ENCODE measurements around the gene MAPK8. TPM values are rescaled to one million over a fixed set of nuclear protein-coding genes. Genes with fewer than 3 reads are reported as not detected.

MAPK8 gene
- polyA plus RNA-seq, 1 of the 3 experiments (the other 2 are of a cell fraction) = 26.4 TPM

DNA sequence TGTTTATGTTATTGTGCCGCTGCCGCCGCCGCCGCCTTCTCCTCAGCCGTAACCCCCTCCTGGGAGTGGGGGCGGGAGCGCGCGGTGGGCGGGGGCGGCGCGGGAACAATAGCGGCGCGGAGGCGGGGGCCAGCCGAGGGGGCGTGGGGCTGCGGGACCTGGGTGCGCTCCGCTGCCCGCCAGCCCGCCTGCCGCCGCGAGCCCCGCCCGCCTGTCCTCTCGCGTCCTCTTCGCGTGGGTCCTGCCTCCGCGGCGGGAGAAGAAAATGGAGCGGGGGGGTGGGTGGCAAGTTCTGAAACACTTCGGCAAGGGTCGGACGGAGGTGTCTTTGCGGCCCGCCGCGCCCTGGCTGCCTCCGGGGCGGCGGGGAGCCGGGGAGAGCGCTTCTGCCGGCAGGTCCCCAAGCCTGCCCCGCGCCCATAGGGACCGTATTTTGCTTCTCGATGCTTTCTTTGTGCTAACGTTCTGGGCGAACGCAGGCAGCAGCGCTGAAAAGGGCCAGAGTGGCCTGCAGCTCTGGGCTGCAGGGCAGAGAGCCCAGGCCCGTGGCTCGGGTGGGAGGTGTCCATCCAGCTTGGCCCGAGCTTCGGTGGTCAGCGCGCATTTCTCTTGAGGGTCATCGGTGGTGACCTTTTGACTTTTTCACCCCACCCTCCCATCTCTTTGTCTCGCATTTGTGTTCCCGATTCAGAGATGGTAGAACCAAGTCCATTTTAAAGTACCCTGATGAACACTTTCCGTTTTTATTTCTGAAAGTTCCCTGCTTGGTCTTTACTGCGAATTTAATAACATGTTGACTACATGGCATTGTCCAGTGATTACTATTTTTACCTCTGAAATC lies 613 bp downstream of the MAPK8 start:
- 2% methylated on average over 31 of the region's 70 CpGs for WGBS (ENCODE audit: low lambda C conversion rate)
- POLR2A ChIA-PET = no interaction called here
- TF ChIP-seq FOXM1 (IDR thresholded peaks at IDR 0.05; ENCODE audit: low read depth) (no peak), EZH2phosphoT487 (IDR thresholded peaks at IDR 0.05; ENCODE audit: borderline replicate concordance, low read depth) (no peak), SIN3A (IDR thresholded peaks at IDR 0.05; ENCODE audit: borderline replicate concordance, low read depth, low read length) (no peak), RAD21 (IDR thresholded peaks at IDR 0.05; ENCODE audit: low read length) (no peak), CHD2 (IDR thresholded peaks at IDR 0.05; ENCODE audit: low read length, partially characterized antibody) (no peak), JUND (IDR thresholded peaks at IDR 0.05) (no peak), TCF12 (IDR thresholded peaks at IDR 0.05) (no peak), MXI1 (IDR thresholded peaks at IDR 0.05; ENCODE audit: low read depth, low read length) (no peak), GABPA (IDR thresholded peaks at IDR 0.05; ENCODE audit: low read depth) (no peak), FOXJ3 (CRISPR knock-in tag; IDR thresholded peaks at IDR 0.05) (no peak), ELF1 (IDR thresholded peaks at IDR 0.05) (no peak), NRF1 (IDR thresholded peaks at IDR 0.05; ENCODE audit: low read depth, low read length) (no peak), RXRA (IDR thresholded peaks at IDR 0.05; ENCODE audit: borderline replicate concordance, low read depth) (no peak), TEAD4 (IDR thresholded peaks at IDR 0.05; ENCODE audit: borderline replicate concordance, insufficient read depth) (no peak)
- TF ChIP-seq, protein P1, sequence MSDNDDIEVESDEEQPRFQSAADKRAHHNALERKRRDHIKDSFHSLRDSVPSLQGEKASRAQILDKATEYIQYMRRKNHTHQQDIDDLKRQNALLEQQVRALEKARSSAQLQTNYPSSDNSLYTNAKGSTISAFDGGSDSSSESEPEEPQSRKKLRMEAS (IDR thresholded peaks at IDR 0.05; ENCODE audit: low read depth) = no peak
- TF ChIP-seq, protein P2, sequence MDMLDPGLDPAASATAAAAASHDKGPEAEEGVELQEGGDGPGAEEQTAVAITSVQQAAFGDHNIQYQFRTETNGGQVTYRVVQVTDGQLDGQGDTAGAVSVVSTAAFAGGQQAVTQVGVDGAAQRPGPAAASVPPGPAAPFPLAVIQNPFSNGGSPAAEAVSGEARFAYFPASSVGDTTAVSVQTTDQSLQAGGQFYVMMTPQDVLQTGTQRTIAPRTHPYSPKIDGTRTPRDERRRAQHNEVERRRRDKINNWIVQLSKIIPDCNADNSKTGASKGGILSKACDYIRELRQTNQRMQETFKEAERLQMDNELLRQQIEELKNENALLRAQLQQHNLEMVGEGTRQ (IDR thresholded peaks at IDR 0.05; ENCODE audit: borderline replicate concordance, low read depth, low read length) = no peak

DNA sequence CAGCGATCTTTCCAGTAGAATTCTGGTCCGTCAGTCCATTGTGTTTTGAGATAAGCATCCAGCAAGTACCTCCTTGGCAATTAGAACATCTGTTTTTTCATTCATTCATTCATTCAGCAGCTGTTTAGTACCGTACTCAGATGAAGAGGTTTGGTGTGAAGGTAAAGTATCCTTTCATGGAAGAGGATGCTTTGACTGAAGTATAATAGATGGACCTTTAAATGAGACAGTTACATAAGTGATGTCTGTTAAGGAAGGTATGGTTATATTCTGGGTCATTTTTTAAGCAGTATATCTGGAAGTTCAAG lies 1.2 kb downstream of the MAPK8 start:
- no peaks in the 10 kb centered on the region for H3K27me3 ChIP-seq (ENCODE audit: insufficient read depth)
- H3K27ac ChIP-seq (ENCODE audit: low read depth in 2 of 2, low read length in 1 of 2) = peak overlapping the region; percentile 73 to 87
- peak overlapping the region; percentile 92 for H3K9ac ChIP-seq
- ChIA-PET POLR2A (no interaction called here), CTCF (interaction anchor here (0.9 to 1.5 kb wide), 4 partner anchors 12 to 244 kb away, joined by 3 to 5 read pairs (median 4); no protein-coding TSS in a partner anchor)
- peak overlapping the region; percentile 92 to 94 for H3K4me3 ChIP-seq (ENCODE audit: low read depth in 2 of 2, low read length in 1 of 2)
- H3K9me3 ChIP-seq = no peaks in the 10 kb centered on the region
- peaks cover 0 to 7% of the 10 kb centered on the region in 2 experiments for H3K36me3 ChIP-seq (replicated peaks in 1 of 2; ENCODE audit: control insufficient read depth in 1 of 2, insufficient read depth in 2 of 2, low read length in 1 of 2)
- 11% methylated on average over 3 of the region's 3 CpGs for WGBS (ENCODE audit: low lambda C conversion rate)
- H2AFZ ChIP-seq (ENCODE audit: low read depth) = 0 out of 2 replicates have a peak overlapping the region, but pooled peaks have one; percentile 4
- peaks cover 24% of the 10 kb centered on the region for H3F3A ChIP-seq (replicated peaks; ENCODE audit: insufficient read depth)
- H3K79me2 ChIP-seq (ENCODE audit: insufficient read depth) = peaks cover 58% of the 10 kb centered on the region
- peaks cover 52% of the 10 kb centered on the region for H4K20me1 ChIP-seq (ENCODE audit: insufficient read depth)
- peak overlapping the region; percentile 83 for H3K4me2 ChIP-seq
- no peak for DNase-seq
- H3K9me2 ChIP-seq = no peaks in the 10 kb centered on the region
- H3K4me1 ChIP-seq (ENCODE audit: control insufficient read depth in 1 of 2, insufficient read depth in 2 of 2, low read depth in 1 of 2, low read length in 1 of 2) = peaks cover 8 to 18% of the 10 kb centered on the region in 2 experiments; a peak in 3 of 4 replicates
- no peak for TF ChIP-seq MXI1 (IDR thresholded peaks at IDR 0.05; ENCODE audit: low read depth, low read length)
- TF ChIP-seq PBX3 (IDR thresholded peaks at IDR 0.05) = no peak
- TF ChIP-seq, protein P2 (IDR thresholded peaks at IDR 0.05; ENCODE audit: borderline replicate concordance, low read depth, low read length) = no peak
- TF ChIP-seq SIN3A (IDR thresholded peaks at IDR 0.05; ENCODE audit: borderline replicate concordance, low read depth, low read length) = no peak
- TF ChIP-seq TAF1 (IDR thresholded peaks at IDR 0.05; ENCODE audit: borderline replicate concordance, low read depth, low read length) = no peak
- TF ChIP-seq RFX5 (IDR thresholded peaks at IDR 0.05; ENCODE audit: low read length) = no peak
- no peak for TF ChIP-seq MEF2A (IDR thresholded peaks at IDR 0.05; ENCODE audit: borderline replicate concordance, low read depth)
- no peak for TF ChIP-seq FOXJ3 (CRISPR knock-in tag; IDR thresholded peaks at IDR 0.05)
- TF ChIP-seq CHD2 (IDR thresholded peaks at IDR 0.05; ENCODE audit: low read length, partially characterized antibody) = no peak
- TF ChIP-seq EP300 (IDR thresholded peaks at IDR 0.05; ENCODE audit: borderline replicate concordance in 1 of 2, low read depth in 1 of 2, low read length in 1 of 2) = no peak
- no peak for TF ChIP-seq FOSL2 (IDR thresholded peaks at IDR 0.05; ENCODE audit: borderline replicate concordance, low read depth)
- no peak for TF ChIP-seq RAD21 (IDR thresholded peaks at IDR 0.05; ENCODE audit: low read length)
- TF ChIP-seq YY1 (IDR thresholded peaks at IDR 0.05; ENCODE audit: low read depth) = no peak
- no peak for TF ChIP-seq EZH2phosphoT487 (IDR thresholded peaks at IDR 0.05; ENCODE audit: borderline replicate concordance, low read depth)
- no peak for TF ChIP-seq RCOR1 (IDR thresholded peaks at IDR 0.05; ENCODE audit: low read length)
- no peak for TF ChIP-seq GATA2 (CRISPR knock-in tag; IDR thresholded peaks at IDR 0.05)

More for the DNA sequence above, 613 bp downstream of the MAPK8 start:
- H3K36me3 ChIP-seq (replicated peaks in 1 of 2; ENCODE audit: control insufficient read depth in 1 of 2, insufficient read depth in 2 of 2, low read length in 1 of 2) = peaks cover 0 to 7% of the 10 kb centered on the region in 2 experiments
- peak overlapping the region; percentile 73 to 87 for H3K27ac ChIP-seq (ENCODE audit: low read depth in 2 of 2, low read length in 1 of 2)
- DNase-seq = peak; percentile 93
- H2AFZ ChIP-seq (ENCODE audit: low read depth) = 0 out of 2 replicates have a peak overlapping the region, but pooled peaks have one; percentile 4
- H3K9me2 ChIP-seq = no peaks in the 10 kb centered on the region
- peaks cover 8 to 18% of the 10 kb centered on the region in 2 experiments; a peak in 3 of 4 replicates for H3K4me1 ChIP-seq (ENCODE audit: control insufficient read depth in 1 of 2, insufficient read depth in 2 of 2, low read depth in 1 of 2, low read length in 1 of 2)
- no peaks in the 10 kb centered on the region for H3K9me3 ChIP-seq
- peaks cover 52% of the 10 kb centered on the region for H3K79me2 ChIP-seq (ENCODE audit: insufficient read depth)
- peak overlapping the region; percentile 92 to 94 for H3K4me3 ChIP-seq (ENCODE audit: low read depth in 2 of 2, low read length in 1 of 2)
- peak overlapping the region; percentile 83 for H3K4me2 ChIP-seq
- H4K20me1 ChIP-seq (ENCODE audit: insufficient read depth) = peaks cover 47% of the 10 kb centered on the region
- H3K27me3 ChIP-seq (ENCODE audit: insufficient read depth) = no peaks in the 10 kb centered on the region
- H3F3A ChIP-seq (replicated peaks; ENCODE audit: insufficient read depth) = peaks cover 24% of the 10 kb centered on the region
- H3K9ac ChIP-seq = peak overlapping the region; percentile 92
- CTCF ChIA-PET = interaction anchor here (0.9 to 1.2 kb wide), 3 partner anchors 12 to 244 kb away, joined by 3 to 4 read pairs (median 4); no protein-coding TSS in a partner anchor
